Measurements from ENCODE around the gene ATG10. TPM values are rescaled to one million over a fixed set of nuclear protein-coding genes. Genes with fewer than 3 reads are reported as not detected.
A peak's percentile ranks its signal among the peaks of the same experiment; 100 is the strongest.

The ATG10 gene
- total and polyA plus RNA-seq, 2 of the 13 experiments (the other 11 are each of a cell fraction or from before 2014, with no cell fraction given), result 2.0 to 5.7 TPM

GRCh38 chr5:82290005-82290404 is 318.2 kb downstream of the ATG10 start (continued):
- TF ChIP-seq ZNF800 (CRISPR knock-in tag; IDR thresholded peaks at IDR 0.05), result no peak
- peak; percentile 42; the same call in 1 of the 2 replicates for TF ChIP-seq NR2F2 (IDR thresholded peaks at IDR 0.05; ENCODE audit: borderline replicate concordance, low read depth)
- no peak for TF ChIP-seq ZNF496 (CRISPR knock-in tag; IDR thresholded peaks at IDR 0.05; ENCODE audit: insufficient replicate concordance)
- TF ChIP-seq ZNF644 (CRISPR knock-in tag; IDR thresholded peaks at IDR 0.05; ENCODE audit: low read depth), result no peak
- TF ChIP-seq SIX4 (CRISPR knock-in tag; IDR thresholded peaks at IDR 0.05), result no peak
- no peak for TF ChIP-seq ZNF234 (CRISPR knock-in tag; conservative IDR thresholded peaks at IDR 0.05)
- no peak for TF ChIP-seq MAF1 (CRISPR knock-in tag; IDR thresholded peaks at IDR 0.05; ENCODE audit: borderline replicate concordance)
- TF ChIP-seq FOXM1 (CRISPR knock-in tag; IDR thresholded peaks at IDR 0.05), result no peak
- no peak for TF ChIP-seq HNF4G (IDR thresholded peaks at IDR 0.05; ENCODE audit: borderline replicate concordance, low read depth, low read length)
- no peak for TF ChIP-seq HNF4G (CRISPR knock-in tag; IDR thresholded peaks at IDR 0.05; ENCODE audit: borderline replicate concordance, low read depth)
- TF ChIP-seq ZNF143 (CRISPR knock-in tag; IDR thresholded peaks at IDR 0.05), result no peak
- peak; percentile 24; the same call in 1 of the 2 replicates for TF ChIP-seq RXRA (CRISPR knock-in tag; IDR thresholded peaks at IDR 0.05)
- TF ChIP-seq BCL6 (CRISPR knock-in tag; IDR thresholded peaks at IDR 0.05), result 0 out of 2 replicates have a peak, but pooled peaks have one; percentile 15
- TF ChIP-seq NR1H2 (CRISPR knock-in tag; IDR thresholded peaks at IDR 0.05; ENCODE audit: borderline replicate concordance, low read depth), result no peak
- no peak for TF ChIP-seq ZNF577 (CRISPR knock-in tag; IDR thresholded peaks at IDR 0.05; ENCODE audit: borderline replicate concordance, low read depth)
- no peak for TF ChIP-seq ZNF724P (CRISPR knock-in tag; IDR thresholded peaks at IDR 0.05; ENCODE audit: borderline replicate concordance)
- no peak for TF ChIP-seq ZNF780A (CRISPR knock-in tag; IDR thresholded peaks at IDR 0.05)
- TF ChIP-seq GMEB1 (CRISPR knock-in tag; IDR thresholded peaks at IDR 0.05; ENCODE audit: borderline replicate concordance), result no peak
- TF ChIP-seq ZNF326 (CRISPR knock-in tag; IDR thresholded peaks at IDR 0.05; ENCODE audit: borderline replicate concordance), result no peak
- no peak for TF ChIP-seq ZUFSP (CRISPR knock-in tag; IDR thresholded peaks at IDR 0.05; ENCODE audit: borderline replicate concordance)
- no peak for TF ChIP-seq HMG20B (CRISPR knock-in tag; conservative IDR thresholded peaks at IDR 0.05)
- no peak for TF ChIP-seq BRF2 (CRISPR knock-in tag; IDR thresholded peaks at IDR 0.05)
- TF ChIP-seq FOXC1 (CRISPR knock-in tag; IDR thresholded peaks at IDR 0.05; ENCODE audit: borderline replicate concordance), result no peak
- TF ChIP-seq NFE2L1 (CRISPR knock-in tag; IDR thresholded peaks at IDR 0.05; ENCODE audit: borderline replicate concordance), result no peak
- no peak for TF ChIP-seq ZNF891 (CRISPR knock-in tag; IDR thresholded peaks at IDR 0.05)
- no peak for TF ChIP-seq THYN1 (CRISPR knock-in tag; IDR thresholded peaks at IDR 0.05; ENCODE audit: borderline replicate concordance, low read depth)
- no peak for TF ChIP-seq KMT2A (CRISPR knock-in tag; IDR thresholded peaks at IDR 0.05)
